ENCODE data around the gene PEX14.

The PEX14 gene

DNA sequence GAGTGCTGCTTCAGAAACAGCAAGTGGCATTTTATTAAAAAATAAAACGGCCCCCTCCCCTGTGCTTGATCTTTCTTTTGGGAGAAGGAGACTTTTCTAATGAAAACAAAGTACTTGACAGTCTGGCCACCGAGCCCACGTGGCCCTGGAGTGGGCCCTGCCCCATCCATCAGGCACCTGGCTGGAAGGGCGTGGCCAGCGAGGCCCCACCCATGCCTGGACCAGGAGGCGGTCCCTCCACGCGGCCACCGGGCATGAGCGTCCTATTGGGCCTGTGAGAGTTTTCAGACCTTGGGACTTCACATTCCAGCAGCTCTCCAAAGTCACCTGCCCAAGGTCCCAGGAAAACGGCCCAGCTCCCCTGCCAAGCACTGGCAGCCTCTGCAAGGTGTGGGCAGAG is 177.0 kb downstream of the PEX14 start:
- no peak for DNase-seq

DNA sequence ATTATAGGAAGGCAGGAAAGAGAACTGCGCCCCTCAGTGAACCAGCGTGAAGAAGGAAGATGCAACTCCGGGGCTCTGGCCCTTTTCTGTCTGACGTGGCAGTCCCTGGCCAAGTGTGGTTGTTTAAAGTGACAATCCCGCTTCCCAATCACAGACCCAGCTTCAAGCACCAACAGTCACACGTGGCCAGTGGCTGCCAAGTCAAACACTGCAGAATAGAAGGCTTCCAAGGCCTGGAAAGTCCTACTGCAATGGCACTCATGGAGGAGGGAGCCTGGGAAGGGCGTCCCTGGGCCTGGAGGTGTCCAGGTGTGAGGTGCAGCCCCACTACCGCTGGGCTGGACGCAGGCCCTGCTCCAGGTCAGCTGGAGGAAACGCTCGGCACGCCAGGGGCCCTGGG is 177.9 kb downstream of the PEX14 start:
- no peak for DNase-seq

DNA sequence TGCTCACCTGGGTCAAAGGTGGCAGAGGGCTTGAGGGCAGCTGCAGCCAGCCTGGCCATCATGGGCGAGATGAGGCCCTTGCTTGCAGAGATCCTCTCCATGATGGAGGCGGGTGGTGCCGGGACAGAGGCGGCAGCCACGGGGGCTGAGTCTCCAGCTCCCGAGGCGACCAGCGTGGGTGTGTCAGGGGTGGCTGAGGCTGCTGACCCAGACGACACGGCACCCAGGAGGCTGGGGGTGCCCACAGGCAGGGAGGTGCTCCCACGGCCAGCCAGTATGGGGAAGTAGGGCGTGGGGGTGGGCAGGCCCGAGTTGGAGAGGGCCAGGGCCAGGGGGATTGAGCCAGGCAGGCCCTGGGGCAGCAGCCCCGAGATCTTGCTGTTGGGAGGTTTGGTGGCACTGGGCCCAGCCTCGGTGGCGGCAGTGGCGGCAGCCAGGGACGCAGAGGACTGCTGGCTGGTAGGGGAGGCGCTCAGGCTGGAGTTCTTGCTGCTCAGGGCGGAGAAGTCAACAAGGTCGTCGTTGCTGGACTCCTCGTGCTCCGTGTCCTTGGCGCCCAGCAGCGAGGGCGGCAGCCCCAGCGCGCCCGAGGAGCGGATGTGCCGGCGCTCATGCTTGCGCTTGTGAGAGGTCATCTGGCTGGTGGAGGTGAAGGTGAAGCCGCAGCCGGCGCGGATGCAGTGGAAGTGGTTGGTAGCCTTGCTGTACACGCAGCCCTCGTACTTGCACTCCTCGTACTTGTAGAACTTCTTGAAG is 178.8 kb downstream of the PEX14 start:
- DNase-seq: no peak

DNA sequence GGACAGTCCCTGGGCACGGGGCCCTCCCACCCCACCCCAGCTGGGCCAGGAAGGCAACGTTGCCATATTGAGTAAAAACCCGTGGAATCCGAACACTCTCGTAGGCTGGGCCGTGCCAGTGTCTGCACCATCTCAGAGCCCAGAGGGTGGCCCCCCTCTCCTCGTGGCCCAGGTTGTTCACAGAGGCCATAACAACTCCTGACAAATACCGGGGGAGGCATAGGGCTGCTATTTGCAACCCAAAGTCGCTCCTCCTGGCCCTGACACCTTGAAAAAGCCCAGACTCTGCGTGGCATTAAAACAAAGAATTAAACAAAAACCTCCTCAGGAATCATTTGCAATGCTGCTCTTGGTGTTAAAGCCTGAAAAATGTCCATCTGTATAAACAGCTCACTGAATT is 180.3 kb downstream of the PEX14 start:
- no peak for DNase-seq

DNA sequence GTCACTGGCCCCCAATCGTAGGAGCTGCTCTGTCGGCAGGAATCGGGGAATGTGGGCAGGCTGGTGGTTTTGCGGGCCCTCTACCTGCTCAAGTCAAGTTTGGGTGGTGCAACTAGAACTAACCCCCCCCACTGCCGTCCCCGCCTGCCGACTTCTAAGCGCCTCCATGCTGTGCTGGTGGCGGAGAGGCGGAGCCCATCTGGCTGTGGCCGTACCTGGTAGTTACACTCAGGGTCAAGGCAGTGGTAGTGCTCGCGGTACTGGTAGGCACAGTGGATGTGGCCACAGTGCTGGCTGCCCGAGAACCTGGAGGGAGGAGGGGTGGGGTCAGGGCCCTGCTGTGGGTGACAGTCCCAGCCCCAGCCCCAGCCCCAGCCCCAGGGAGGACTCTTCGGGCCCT is 181.7 kb downstream of the PEX14 start:
- no peak for DNase-seq

DNA sequence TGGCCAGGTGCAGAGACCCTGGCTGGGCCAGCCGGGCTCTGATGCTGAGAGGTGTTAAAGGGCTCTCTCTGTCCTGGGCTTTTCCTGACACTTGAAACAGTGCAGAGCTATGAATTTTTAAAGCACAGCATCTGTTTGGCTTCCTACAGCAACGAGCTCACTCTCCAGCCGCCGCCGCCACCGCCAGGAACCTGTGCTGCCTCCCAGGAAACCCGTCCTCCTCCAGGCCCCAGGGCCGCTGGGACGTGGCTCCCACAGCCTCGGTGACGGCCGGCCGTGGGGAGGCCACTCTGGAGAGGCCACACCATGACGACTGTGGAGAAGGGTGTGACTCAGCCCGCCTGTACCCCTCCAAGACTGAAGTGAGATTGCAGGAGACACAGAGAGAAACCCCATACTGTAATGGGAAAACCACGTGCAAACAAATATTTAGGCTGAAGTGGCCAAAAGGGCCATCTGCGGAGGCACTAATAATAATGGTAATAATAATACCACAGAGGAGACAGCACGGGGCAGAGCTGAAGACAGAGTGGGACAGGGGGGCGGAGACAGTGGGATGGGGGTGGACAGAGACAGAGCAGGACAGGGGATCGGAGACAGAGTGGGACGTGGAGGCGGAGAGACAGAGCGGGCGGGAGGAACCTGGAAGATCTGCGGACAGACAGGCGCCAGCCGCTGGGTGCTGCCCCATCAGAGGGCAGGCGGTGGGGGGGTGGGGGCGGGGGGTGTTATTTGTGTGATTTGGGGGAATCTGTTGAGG is 182.5 kb downstream of the PEX14 start:
- no peak for DNase-seq

DNA sequence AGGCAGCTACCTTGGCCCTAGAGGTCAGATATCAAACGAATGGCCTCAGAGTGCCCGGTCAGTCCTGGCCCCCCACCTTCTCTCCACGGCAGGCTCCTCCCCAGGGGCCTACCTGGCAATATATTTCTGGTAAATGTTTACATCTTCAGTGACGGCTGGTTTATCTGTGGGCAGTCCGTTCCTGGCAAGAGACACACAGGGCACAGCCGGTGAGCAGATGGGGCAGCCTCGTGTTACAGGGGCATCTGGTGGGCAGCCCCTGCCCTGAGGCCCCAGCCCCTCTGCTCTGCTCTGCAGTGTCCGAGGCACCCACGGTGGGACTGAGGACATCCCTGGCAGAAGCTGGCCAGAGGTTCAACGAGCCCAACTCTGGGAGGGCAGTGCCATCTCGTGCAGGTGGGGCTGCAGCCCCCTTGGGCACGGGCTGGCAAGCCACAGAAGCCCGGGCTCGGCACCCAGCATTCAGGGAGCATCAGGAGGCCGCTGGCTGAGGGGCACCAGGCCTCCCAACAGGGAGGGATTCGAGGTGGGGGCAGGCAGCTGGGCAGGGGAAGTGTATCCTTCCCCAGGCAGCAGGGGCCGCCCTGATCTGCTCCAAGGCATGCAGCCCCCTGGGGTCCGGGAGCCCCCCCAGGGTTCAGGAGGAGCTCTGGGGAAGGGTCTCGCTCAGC is 183.8 kb downstream of the PEX14 start:
- no peak for DNase-seq

DNA sequence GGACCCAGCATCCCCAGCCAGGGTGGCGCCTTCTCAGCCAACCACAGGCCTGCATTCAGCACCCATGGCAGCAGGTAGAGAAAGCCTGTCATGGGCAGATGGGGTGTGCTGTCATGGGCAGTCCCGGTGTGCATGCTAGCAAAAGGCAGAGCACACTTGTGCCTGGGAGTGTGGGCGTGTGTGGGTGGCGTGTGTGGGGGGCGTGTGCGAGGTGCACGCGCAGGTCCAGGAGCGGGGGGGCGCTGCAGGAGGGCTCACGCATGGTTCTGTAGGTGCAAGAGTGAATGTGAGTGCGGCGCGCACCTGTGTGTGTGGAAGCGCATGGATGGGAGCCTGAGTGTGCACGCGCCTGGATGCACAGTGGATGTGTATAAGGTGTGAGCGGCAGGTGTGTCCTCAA is 184.5 kb downstream of the PEX14 start:
- DNase-seq: no peak

DNA sequence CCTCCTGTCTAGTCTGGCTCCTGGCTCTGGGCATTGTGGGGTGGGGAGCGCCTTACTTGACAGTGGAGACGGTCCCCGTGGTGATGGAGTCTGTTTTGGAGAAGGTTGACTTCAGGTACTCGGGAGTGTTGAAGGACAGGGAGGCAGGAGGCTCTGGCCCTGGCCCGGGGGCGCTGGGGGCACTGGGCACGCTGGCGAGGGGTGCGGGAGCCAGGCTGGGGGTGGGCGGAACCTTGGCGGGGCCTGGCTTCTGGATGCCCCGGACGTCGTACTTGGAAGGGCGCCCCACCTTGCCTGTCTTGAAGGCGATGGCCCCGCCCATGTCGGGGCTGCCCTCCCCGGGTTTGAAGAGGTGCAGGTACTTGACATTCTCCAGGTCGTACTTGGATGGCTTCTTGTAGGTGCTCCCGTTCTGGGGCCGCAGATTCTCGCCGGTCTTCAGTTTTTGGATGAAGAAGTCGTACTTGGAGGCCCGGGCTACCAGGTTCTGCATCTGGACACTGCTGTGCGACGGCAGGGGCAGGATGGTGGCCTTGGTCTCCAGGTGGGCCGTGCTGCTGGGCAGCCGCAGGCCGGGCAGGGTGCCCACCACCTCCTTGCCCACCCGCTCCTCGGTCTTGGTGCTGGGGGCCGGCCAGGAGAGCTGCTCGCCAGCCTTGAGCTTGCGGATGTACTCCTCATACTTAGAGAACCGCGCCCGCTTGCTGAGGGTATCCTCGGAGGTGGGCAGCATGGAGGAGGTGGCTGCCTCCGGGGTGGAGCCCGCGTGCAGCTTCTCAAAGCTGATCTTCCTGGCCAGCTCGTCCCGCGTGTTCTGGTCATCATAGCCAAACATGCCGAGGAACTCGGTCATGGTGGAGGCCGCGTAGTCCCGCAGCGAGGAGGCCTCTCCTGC is 185.1 kb downstream of the PEX14 start:
- DNase-seq: no peak

DNA sequence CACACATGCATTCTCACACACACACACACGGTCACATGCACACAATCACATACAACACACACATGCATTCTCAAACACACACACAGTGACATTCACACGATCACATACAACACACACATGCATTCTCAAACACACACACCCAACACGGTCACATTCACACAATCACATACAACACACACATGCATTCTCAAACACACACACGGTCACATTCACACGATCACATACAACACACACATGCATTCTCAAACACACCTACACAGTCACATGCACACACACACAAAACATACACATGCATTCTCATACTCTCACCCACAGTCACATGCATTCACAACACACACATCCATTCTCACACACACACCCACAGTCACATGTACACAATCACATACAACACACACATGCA is 186.7 kb downstream of the PEX14 start:
- no peak for DNase-seq

DNA sequence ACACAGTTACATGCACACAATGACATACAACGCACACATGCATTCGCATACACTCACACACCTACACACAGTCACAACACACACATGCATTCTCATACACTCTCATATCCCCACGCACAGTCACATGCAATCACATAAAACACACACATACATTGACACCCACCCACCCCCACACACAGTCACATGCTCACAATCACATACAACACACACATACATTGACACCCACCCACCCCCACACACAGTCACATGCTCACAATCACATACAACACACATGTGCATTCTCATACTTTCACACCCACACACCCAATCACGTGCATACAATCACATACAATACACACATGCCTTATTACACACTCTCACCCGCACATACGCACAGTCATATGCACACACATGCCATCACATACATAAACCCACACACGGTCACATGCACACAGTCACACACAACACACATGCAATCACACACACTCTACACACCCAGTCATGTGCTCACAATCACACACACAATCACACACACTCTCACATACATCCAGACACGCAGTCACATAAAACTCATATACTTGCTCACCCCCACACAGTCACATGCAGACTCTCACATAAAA is 187.4 kb downstream of the PEX14 start:
- no peak for DNase-seq

DNA sequence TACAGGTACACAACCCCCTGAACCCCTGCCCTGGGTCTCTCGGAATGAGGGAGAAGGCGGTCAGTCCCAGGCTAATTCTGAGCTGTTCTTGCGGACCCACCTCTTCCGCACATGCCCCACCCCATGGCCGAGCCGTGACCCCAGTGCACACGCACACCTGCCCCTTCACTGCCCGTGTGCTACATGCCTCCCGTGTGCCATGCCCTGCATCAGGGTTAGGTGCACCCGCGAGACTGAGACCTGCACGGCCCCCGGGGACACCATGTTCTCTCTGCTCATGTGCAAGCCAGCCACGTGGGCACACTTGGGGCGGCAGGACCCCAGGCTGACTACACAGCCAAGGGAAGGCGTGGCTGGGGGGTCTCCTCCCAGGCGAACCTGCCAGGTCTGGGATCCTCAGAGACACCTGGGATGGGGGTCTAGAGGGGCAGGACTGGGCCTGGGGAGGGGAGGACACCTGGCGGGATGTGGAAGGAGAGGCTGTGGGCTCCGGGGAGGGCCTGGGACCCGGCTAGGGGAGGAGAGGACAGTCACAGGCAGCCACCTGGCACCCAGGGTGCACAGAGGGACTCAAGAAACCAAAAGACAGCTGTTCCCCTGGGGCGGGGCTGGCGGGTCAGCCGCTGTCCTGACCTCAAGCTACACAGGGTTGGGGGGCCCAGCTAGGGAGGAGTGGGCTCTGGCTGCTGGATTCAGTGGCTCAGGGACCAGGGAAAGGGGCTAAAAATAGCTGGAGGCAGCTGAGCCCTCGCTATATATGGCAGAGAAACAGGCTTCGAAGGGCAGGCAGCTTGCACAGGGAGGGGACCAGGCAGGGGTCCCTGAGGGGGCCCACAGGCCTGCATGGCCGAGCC is 188.3 kb downstream of the PEX14 start:
- DNase-seq: no peak

DNA sequence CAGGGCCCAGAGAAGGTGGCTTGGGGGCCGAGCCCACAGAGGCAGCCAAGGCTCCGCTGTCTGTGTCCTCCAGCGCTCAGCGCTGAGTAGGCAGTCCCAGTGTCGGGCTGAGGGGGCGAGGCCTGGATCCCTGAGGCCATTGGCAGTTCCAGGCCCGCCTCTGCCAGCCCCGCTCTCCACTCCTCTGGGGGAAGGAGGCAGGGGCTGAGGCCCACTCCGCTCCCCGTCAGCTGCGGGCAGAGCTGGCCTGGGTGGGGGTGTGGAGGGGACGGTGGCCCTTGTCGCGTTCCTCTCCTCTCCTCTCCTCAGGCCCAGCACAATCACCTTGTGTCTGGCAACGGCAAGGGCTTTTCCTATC is 188.9 kb downstream of the PEX14 start:
- DNase-seq: no peak

DNA sequence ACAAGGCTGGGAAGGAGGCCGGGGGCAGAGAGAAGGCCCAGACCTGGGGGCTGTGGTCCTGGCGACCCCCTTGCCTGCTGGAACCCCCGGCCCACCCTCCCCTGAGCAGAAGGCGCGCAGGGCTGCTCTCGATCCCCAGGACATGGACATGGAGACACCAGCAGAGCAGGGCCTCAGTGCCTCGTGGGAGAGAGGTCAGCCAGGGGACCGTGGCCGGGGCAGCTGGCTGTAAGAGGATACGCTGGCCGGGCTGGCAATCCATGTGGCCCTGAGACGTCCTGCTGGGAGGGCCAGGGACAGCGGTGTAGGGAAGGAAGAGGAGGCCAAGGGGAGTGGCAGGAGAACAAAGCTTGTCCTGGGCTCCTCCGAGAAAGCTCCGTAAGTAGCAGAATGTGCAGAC is 189.5 kb downstream of the PEX14 start:
- no peak for DNase-seq

DNA sequence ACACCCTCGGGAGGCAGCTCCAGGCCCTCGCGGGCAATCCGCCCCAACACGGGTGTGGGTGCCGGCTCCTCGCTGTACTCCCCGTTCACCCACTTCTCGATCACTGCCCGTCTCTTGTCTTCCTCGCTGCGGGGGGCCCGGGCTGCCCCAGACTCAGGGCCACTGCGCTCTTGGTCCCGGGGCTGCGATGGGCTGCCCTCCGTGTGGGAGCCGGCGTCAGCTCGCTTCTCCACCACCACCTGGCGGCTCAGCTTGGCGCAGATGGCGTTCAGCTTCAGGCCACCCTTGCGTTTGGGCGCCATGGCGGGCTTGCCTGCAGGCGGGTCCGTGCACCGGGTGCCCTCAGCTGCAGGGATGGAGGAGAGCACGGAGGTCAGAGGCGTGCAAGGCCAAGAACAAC is 190.5 kb downstream of the PEX14 start:
- no peak for DNase-seq

DNA sequence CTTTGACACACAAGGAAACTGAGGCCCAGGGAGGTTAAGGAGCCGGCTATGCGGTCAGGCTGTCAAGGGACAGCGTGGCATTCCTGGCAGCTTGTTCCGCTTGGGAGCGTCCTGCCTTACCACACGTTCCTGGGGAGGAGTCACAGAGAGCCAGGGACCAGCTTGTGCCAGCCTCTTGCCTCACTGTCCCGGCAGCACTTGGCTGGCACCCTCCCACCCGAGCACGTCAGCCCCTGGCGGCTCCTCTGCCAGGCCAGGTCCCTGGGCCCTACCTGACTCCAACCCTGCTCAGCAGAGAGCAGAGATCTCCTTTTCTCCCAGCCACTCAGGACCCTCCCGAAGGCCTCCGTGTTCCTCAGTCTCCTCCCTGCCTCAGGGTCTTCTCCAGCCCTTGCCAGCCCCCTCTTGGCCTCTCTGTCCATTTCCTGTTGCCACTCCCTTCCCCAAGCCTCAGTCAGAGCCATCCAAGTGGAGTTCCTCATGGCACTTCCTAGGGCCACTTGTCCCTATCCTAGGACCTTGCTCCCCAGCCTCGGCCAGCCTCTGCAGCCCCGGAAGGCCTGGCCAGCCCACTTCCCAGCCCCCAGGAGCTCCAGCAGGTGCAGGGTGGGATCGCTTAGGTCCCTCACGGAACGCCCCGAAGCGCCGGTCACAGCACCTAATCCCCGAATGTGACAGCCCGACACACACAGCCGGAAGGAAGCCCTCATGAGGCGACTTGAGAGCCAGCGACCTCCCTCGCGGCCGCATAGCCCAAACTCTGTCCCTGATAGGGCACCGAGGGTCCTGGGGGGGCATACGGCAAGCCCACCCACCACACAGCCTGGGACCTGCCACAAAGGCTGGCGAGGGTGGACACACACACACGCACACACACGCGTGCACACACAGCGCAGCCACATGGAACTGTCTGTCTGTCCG is 191.4 kb downstream of the PEX14 start:
- DNase-seq: no peak

DNA sequence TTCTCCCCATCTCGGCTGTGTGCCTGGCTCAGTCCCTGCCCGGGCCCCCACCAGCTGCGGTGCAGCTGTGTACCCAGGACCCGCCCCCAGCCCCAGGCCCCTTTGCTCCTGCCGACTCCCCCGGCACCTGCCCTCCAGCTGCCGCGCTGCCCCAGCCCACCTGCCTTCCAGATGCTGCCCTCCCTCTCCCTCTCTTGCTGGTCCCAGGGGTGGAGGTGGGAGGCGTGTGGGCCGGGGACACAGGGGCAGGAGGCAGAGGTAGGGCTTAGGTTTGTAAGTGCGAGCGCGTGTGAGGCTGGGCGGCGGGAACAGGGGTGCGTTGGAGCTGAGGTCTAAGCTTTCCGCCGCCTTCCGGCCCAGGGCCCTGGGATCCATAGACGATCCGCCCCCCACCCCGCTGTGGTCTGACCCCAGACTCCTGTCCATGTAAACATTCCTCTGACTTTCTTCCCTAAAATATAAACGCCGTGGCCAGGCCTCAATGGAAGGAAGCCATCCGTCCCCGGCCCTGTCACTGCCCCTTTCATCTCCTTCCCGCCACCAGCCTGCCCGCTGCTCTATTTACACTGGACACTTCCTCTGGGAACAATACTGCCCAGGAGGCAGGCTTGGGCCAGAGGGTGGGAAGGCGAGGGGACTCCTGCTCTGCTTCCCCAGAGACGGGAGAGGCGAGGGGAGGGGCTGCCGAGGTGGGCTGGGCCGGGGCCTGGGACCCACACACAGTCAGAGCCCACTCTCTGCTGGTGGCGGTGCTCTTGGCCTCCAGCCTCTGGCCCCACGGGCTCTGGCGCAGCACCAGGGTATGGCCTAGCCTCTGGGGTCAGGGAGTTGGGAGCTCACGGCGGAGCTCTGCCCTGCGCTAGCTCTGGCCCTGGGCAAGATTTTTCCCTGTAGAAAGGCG is 193.4 kb downstream of the PEX14 start:
- peak; percentile 46 for DNase-seq

DNA sequence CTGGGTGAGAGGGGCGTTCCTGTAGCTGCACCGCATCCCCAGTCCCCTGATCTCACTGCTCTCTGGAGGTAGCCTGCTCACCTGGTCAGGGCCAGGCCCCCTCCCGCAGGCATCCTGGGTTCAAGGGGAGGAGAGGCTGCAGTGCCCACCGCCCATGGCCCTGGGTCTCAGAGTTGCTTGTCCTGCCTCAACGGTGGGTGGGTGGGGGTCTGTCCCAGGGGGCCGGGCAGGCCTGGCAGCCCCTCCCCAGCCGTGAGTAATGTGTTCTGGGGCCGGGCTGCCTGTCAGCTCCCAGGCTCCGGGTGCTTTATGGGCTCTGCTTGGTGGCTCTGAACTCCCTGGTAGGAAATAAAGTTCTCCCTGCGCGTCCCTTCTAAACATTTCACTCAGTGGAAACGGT is 194.8 kb downstream of the PEX14 start:
- no peak for DNase-seq

DNA sequence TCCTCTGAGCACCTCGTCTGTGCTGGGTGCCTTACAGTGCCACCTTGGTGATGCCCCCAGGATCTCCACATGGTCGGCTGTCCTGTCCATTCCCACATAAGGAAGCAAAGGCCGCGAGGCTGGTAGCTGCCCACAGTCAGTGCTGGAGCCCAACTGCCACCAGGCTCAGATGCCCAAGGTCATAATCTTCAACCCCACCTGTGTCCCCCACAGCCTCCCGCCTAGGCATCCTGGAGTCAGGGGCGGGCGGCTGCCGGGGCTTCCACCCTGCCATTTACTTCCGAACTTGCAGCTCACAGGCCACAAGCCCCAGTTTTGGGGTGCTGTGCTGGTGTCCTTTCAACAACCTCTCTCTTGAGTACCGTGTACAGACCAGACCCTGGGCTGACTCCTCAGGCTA is 195.4 kb downstream of the PEX14 start:
- no peak for DNase-seq

DNA sequence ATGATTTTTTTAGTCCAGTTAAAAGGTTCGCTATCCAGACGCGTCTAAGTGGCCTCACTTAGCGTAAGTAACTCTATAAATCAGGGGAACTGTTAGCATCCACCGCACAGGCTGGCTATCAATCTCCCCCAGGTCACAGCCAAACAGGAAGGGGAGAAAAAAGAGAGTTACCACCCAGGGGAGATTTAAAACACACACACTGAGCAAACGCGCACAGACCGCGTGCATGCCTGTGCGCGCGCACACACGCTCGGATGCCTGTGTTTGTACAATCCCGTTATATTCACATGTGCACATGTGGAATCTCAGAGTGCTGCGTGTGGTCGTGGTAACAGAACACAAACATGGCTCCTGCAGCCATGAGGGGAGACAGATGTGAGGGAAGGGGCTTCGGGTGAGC is 196.3 kb downstream of the PEX14 start:
- DNase-seq: peak; percentile 76
